PC-3 (cell line): Measurements from ENCODE around the gene MARCHF11. TPM values are rescaled to one million over a fixed set of nuclear protein-coding genes. Genes with fewer than 3 reads are reported as not detected.

ENCODE experiments used
- ATAC-seq: fragments of 200-7000 bp; cut with Tn5 transposase; 2 replicates; pipeline ENCODE4 v1.9.1; 2020; ENCODE audit warnings: mild to moderate bottlenecking, moderate library complexity
- BruUV-seq: library from RNA; stranded (reverse); fragments of 400-500 nt; replicated peaks from 2 replicates; lab custom pipeline; 2021; lab: Mats Ljungman, UMichigan
- CTCF ChIA-PET: fragments of 300-600 bp; sonication (Branson Sonifier 250); formaldehyde crosslinking; loops from one replicate; lab custom pipeline; 2022; ENCODE audit warnings: antibody characterized with exemption; lab: Charles Lee
- POLR2A ChIA-PET: fragments of 300-600 bp; sonication (Branson Sonifier 250); formaldehyde crosslinking; loops from one replicate; lab custom pipeline; 2022; ENCODE audit warnings: antibody characterized with exemption; ENCODE audit not compliant: unreplicated experiment; lab: Charles Lee
- DNase-seq: peaks from one replicate; pipeline ENCODE4 v3.0.0-alpha.2; 2015
- H2AFZ ChIP-seq: fragments of 300-600 bp; sonication (generic); 2 replicates; pipeline ENCODE4 v1.6.0; 2016; ENCODE audit warnings: antibody characterized with exemption, low read length
- H3F3A ChIP-seq: fragments of 300-600 bp; sonication (generic); one replicate; pipeline ENCODE4 v1.6.0; 2017; ENCODE audit warnings: antibody characterized with exemption, low read length, control low read depth, mild to moderate bottlenecking; ENCODE audit not compliant: unreplicated experiment
- H3K27ac ChIP-seq: fragments of 300-600 bp; sonication (generic); 2 replicates; pipeline ENCODE4 v1.5.1; 2016; ENCODE audit warnings: mild to moderate bottlenecking, low read length
- H3K27me3 ChIP-seq: fragments of 300-600 bp; sonication (generic); 2 replicates; pipeline ENCODE4 v1.6.1; 2016; ENCODE audit warnings: low read length, mixed read lengths
- H3K36me3 ChIP-seq: fragments of 300-600 bp; sonication (generic); 2 replicates; pipeline ENCODE4 v1.6.1; 2016; ENCODE audit warnings: low read depth, mixed run types, low read length, mixed read lengths
- H3K4me1 ChIP-seq: fragments of 300-600 bp; sonication (generic); 2 replicates; pipeline ENCODE4 v1.5.1; 2016; ENCODE audit warnings: low read length; ENCODE audit not compliant: insufficient read depth
- H3K4me2 ChIP-seq: fragments of 300-600 bp; sonication (generic); 2 replicates; pipeline ENCODE4 v1.6.0; 2016; ENCODE audit warnings: low read length
- H3K4me3 ChIP-seq: fragments of 300-600 bp; sonication (generic); 2 replicates; pipeline ENCODE4 v1.5.1; 2016; ENCODE audit warnings: mild to moderate bottlenecking, low read length, mixed read lengths
- H3K79me2 ChIP-seq: fragments of 300-600 bp; sonication (generic); 2 replicates; pipeline ENCODE4 v1.6.1; 2017; ENCODE audit warnings: low read length, mixed read lengths
- H3K9ac ChIP-seq: fragments of 300-600 bp; sonication (generic); 2 replicates; pipeline ENCODE4 v1.6.0; 2016; ENCODE audit warnings: mild to moderate bottlenecking, low read length
- H3K9me2 ChIP-seq: fragments of 300-600 bp; sonication (generic); replicated peaks from 2 replicates; pipeline ENCODE4 v1.6.1; 2016; ENCODE audit warnings: mixed run types, low read length, mixed read lengths
- H3K9me3 ChIP-seq: fragments of 300-600 bp; sonication (generic); 2 replicates; pipeline ENCODE4 v1.6.1; 2016; ENCODE audit warnings: low read length, mixed read lengths
- H4K20me1 ChIP-seq: fragments of 300-600 bp; sonication (generic); 2 replicates; pipeline ENCODE4 v1.6.1; 2016; ENCODE audit warnings: low read length, mixed read lengths
- EZH2 ChIP-seq: fragments of 300-600 bp; sonication (generic); IDR thresholded peaks from one replicate; pipeline ENCODE4 v1.6.1; 2017; ENCODE audit warnings: antibody characterized with exemption, mild to moderate bottlenecking, low read length; ENCODE audit not compliant: unreplicated experiment
- EZH2phosphoT487 ChIP-seq: fragments of 300-600 bp; sonication (generic); IDR thresholded peaks from 2 replicates; pipeline ENCODE4 v1.6.1; 2018; ENCODE audit warnings: mild to moderate bottlenecking, antibody characterized with exemption, low read length, borderline replicate concordance
- intact Hi-C: fragments of 100-400 bp; cut with micrococcal nuclease; formaldehyde crosslinking; loops from 2 replicates; pipeline ENCODE4 v1.9.0; 2023
- total RNA-seq: library from RNA; depleted of rRNA; stranded (reverse); fragments of >200 nt; gene quantifications from 2 replicates; pipeline ENCODE4 v1.2.3, GENCODE V29; 2014
- TF ChIP-seq, protein P1 (sequence below): fragments of 300-600 bp; sonication (generic); conservative IDR thresholded peaks from 2 replicates; pipeline ENCODE4 v1.5.1; 2017; ENCODE audit warnings: antibody characterized with exemption, low read depth, mild to moderate bottlenecking, low read length

The MARCHF11 gene
- total RNA-seq, 1 experiment from 2014 or later, result not detected

DNA sequence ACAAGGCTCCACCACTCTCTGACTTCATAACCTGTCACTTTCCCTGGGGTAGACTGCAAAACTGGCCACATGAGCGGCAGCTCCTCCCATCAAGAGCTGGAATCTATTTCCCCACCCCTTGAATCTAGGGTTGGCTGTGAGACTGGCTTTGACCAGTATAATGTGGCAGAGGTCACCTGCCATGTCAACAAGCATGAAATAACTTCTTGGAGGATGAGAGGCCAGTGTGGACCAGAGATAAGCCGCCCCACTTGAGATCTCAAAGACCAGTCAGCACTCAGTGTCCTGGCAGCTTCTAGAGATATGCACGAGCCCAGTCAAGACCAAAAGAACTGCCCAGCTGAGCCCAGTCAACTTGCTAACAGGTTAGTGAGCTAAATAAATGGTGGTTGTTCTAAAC lies 59.0 kb downstream of the MARCHF11 start:
- no peak for TF ChIP-seq EZH2
- TF ChIP-seq EZH2phosphoT487, result no peak
- TF ChIP-seq, protein P1, sequence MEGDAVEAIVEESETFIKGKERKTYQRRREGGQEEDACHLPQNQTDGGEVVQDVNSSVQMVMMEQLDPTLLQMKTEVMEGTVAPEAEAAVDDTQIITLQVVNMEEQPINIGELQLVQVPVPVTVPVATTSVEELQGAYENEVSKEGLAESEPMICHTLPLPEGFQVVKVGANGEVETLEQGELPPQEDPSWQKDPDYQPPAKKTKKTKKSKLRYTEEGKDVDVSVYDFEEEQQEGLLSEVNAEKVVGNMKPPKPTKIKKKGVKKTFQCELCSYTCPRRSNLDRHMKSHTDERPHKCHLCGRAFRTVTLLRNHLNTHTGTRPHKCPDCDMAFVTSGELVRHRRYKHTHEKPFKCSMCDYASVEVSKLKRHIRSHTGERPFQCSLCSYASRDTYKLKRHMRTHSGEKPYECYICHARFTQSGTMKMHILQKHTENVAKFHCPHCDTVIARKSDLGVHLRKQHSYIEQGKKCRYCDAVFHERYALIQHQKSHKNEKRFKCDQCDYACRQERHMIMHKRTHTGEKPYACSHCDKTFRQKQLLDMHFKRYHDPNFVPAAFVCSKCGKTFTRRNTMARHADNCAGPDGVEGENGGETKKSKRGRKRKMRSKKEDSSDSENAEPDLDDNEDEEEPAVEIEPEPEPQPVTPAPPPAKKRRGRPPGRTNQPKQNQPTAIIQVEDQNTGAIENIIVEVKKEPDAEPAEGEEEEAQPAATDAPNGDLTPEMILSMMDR, result no peak
- BruUV-seq, result no TSS peak
- Histone ChIP-seq H4K20me1 (no peaks in the 10 kb centered on the region), H3K9ac (no peak overlapping the region), H3K9me3 (peaks cover 15% of the 10 kb centered on the region; the same call in 1 of the 2 replicates), H3K27ac (no peak overlapping the region), H3K4me1 (no peaks in the 10 kb centered on the region), H2AFZ (no peak overlapping the region), H3K9me2 (no peaks in the 10 kb centered on the region), H3K4me3 (no peak overlapping the region), H3K4me2 (no peak overlapping the region), H3F3A (no peaks in the 10 kb centered on the region), H3K79me2 (no peaks in the 10 kb centered on the region), H3K36me3 (no peaks in the 10 kb centered on the region), H3K27me3 (no peaks in the 10 kb centered on the region)
- ChIA-PET POLR2A (no interaction called here), CTCF (no interaction called here)
- ATAC-seq, result no peak
- no peak for DNase-seq
- intact Hi-C loops, result no loop called here

GRCh38 chr5:16119790-16120189 lies 59.8 kb downstream of the MARCHF11 start:
- no peak overlapping the region for H3K9ac ChIP-seq
- H3K36me3 ChIP-seq, result no peaks in the 10 kb centered on the region
- DNase-seq (no peak), ATAC-seq (no peak)
- no peaks in the 10 kb centered on the region for H4K20me1 ChIP-seq
- no peak overlapping the region for H3K4me2 ChIP-seq
- no peaks in the 10 kb centered on the region for H3K9me2 ChIP-seq
- no peaks in the 10 kb centered on the region for H3K27me3 ChIP-seq
- H3F3A ChIP-seq, result no peaks in the 10 kb centered on the region
- no peak overlapping the region for H3K27ac ChIP-seq
- H3K9me3 ChIP-seq, result peaks cover 15% of the 10 kb centered on the region; the same call in 1 of the 2 replicates
- CTCF ChIA-PET, result interaction anchor here (0.6 kb wide), 1 partner anchor 470 kb away, joined by 7 read pairs; no protein-coding TSS in a partner anchor
- H3K79me2 ChIP-seq, result no peaks in the 10 kb centered on the region
- no peaks in the 10 kb centered on the region for H3K4me1 ChIP-seq
- no peak for TF ChIP-seq EZH2phosphoT487
- no peak for TF ChIP-seq EZH2
- TF ChIP-seq, protein P1, result no peak
- intact Hi-C loops, result no loop called here
- POLR2A ChIA-PET, result no interaction called here
- no TSS peak for BruUV-seq
- H2AFZ ChIP-seq, result no peak overlapping the region
- no peak overlapping the region for H3K4me3 ChIP-seq

GRCh38 chr5:16115140-16115539 lies 64.5 kb downstream of the MARCHF11 start:
- POLR2A ChIA-PET, result no interaction called here
- CTCF ChIA-PET, result no interaction called here
- H3K79me2 ChIP-seq, result no peaks in the 10 kb centered on the region
- H3K9me2 ChIP-seq, result no peaks in the 10 kb centered on the region
- TF ChIP-seq, protein P1, result no peak
- TF ChIP-seq EZH2 (no peak), EZH2phosphoT487 (no peak)
- H3K9ac ChIP-seq, result no peak overlapping the region
- H3K27me3 ChIP-seq, result no peaks in the 10 kb centered on the region
- H3F3A ChIP-seq, result no peaks in the 10 kb centered on the region
- H3K9me3 ChIP-seq, result peaks cover 15% of the 10 kb centered on the region; the same call in 1 of the 2 replicates
- H3K36me3 ChIP-seq, result no peaks in the 10 kb centered on the region
- H3K4me3 ChIP-seq, result no peak overlapping the region
- H3K27ac ChIP-seq, result no peak overlapping the region
- ATAC-seq (no peak), DNase-seq (no peak)
- H3K4me2 ChIP-seq, result no peak overlapping the region
- no TSS peak for BruUV-seq
- H2AFZ ChIP-seq, result no peak overlapping the region
- H3K4me1 ChIP-seq, result no peaks in the 10 kb centered on the region
- H4K20me1 ChIP-seq, result no peaks in the 10 kb centered on the region
- intact Hi-C loops, result no loop called here
